HG02678 (cell line): Measurements from ENCODE around the gene AGAP3.

Experiments
- ATAC-seq: cut with Tn5 transposase; IDR thresholded peaks from one replicate; pipeline ENCODE4 v1.9.1; 2021; ENCODE audit warnings: mild to moderate bottlenecking, moderate library complexity; ENCODE audit not compliant: unreplicated experiment

Gene AGAP3

GRCh38 chr7:151179287-151179860 is 93.1 kb downstream of the AGAP3 start:
- ATAC-seq: no peak

- no peak for ATAC-seq
Measured at GRCh38 chr7:151179946-151180345, 93.7 kb downstream of the AGAP3 start.

- no peak for ATAC-seq
Measured at GRCh38 chr7:151181011-151181431, 94.7 kb downstream of the AGAP3 start.

GRCh38 chr7:151185762-151186639 is 99.7 kb downstream of the AGAP3 start:
- no peak for ATAC-seq

DNA sequence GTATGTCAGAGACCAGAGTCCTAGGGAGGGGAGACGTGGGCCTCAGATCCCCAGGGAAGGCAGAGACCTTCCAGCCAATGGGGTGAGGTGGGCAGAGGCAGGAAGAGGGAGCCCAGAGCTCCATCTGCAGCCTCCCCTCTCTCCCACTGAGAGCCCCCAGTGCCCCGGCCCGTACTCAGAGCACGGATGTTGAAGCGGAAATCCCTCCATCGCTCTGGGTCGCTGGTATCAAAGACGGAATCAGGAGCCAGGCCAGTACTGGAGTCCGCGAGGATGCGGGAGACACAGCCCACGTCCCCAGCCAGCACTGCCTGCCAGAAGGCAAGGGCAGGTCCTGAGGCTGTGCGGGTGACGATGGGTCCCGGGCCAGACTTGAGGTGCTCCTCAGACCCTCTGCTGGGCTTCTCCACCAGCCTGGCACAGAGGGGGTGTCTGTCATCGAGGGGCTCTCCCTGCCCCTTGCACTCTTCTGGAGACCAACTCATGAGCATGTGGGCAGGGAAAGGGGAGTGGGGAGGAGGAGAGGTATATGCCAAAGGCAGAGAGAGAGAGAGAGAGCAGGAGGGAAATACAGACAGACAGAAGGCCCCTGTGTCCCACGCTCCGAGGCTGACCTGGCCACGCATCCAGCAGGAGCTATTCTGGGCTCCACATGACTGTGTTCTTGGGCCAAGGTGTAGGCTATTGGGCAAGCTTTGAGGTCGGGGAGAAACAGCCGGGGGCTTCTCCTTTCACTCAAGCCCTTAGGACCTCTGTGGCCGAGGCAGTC is 100.5 kb downstream of the AGAP3 start, which contains the start of gene ASB10:
Gene ASB10 (minus strand): TSS at position 611 of the 769 bp plus-strand sequence. CDS start 120 bp downstream, at position 491.
- no peak for ATAC-seq

DNA sequence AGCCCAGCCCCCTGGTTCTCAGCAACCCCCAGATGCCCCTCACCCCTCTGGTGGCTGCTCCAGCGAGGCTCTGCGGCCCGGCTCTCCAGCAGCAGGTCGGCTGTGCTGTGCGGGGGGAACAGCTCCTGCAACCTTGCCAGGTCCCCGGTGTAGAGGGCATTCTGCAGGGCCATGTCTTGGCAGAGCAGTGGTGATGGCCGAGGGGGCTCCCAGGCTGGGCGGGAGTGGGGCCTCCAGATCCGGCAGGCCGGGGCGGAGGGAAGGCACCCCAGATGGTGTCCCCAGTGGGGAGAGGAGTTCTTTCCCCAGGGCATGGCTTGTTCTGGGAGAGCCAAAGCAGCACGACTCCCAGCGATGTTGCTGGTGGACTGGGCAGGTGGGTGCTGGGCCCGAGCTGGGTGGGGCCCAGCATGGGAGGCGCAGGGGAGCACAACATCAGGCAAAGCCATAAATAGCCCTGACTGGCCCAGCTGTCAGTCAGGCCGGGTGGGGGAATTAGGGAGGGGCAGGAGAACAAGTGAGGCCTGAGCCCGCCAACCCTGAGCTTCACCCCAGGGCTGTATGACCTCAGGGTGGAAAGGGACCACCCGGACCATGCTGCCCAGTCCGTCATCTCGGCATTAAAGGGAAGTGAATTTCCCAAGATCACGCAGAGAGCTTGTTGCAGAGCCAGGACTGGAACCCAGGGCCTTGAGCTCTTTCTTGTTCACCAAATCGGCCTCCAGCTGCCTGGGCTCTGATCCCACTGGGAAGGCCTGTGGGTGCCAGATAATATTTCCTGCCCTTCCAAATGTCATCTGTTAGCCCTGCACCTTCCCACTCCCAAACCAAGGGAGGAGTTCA is 101.4 kb downstream of the AGAP3 start:
- ATAC-seq: no peak

DNA sequence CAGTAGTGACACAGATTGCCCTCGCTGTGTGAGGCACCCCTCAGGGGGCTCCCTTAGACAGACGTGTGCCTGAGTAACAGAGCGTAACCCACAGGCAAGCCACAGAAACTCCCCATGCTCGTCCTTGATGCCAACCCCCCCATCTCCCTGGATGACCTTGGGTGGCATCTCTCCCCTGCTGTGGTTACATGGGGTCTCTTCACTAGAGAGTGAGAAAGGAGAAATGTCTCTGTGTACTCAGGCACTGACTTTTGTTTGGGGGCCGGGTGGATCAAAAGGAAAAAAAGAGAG is 101.9 kb downstream of the AGAP3 start:
- no peak for ATAC-seq

DNA sequence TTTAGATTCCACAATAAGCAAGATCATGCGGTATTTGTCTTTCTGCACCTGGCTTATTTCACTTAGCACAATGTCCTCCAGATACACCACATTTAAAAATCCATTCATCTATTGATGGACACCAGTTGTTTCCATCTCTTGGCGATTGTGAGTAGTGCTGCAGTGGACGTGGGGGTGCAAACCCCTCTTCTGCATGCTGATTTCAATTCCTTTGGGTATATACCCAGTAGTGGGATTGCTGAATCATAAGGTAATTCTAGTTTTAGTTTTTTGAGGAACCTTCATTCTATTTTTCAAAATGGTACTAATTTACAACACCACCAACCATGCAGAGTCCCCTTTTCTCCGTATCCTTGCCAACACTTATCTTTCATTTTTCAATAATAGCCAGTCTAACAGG is 102.8 kb downstream of the AGAP3 start:
- no peak for ATAC-seq

DNA sequence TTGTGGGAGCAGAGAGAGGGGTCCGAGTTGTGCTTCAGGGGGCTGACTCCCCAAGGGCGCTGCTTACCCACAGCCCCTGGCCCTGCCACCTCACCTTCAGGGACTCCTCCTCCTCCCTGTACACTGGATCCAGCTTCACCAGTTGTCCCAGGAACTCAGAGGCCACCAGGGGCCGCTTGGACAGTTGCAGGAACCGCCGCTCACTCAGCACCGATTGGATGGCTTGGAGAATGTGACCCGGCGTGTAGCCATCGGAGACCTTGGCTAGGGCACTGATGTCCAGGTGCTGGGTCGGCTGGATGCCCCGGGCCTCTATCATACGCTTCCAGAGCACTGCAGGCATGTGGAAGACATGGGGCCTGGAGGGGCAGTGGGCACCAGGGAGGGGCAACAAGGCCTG is 105.3 kb downstream of the AGAP3 start:
- no peak for ATAC-seq

- ATAC-seq: no peak
Measured at GRCh38 chr7:151192002-151192539, 105.8 kb downstream of the AGAP3 start.

DNA sequence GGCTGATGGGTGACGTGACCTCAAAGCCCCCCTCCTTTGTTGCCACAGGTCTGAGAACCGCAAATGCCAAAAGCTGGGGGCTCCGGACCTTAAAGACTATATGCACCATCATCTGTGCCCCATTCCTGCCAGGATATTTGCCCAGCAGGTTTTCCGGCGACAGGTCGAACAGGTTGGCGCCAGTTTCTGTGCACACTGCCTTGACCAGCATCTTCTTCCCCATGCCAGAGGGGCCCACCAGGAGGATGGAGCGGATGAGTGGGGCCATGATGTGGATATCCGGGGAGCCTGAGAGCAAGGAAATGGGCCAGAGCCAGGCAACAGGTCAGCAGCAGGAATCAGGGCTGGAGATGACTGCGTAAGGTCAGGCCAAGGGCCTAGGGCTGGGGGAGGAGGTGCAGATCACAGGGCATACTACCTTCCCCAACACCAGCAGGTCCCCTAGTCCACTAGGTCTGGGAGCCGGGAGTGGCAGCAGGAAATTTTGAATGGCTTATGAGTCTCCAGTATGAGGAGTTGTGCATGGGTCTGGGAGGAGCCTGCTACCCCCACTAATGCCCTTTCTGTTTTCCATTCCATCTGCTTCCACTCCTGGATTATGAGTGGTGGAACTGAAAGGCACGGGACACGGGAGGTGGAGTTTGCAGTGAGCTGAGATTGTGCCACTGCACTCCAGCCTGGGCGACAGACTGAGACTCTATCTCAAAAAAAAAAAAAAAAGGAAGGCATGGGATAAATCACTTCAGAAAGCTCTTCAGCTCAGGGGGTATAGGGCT is 107.1 kb downstream of the AGAP3 start:
- ATAC-seq: no peak
